K562 (cell line): ENCODE data around the gene CAMK2G. TPM values are rescaled to one million over a fixed set of nuclear protein-coding genes. Genes with fewer than 3 reads are reported as not detected.

ENCODE experiments used
- ARID3B ChIP-seq: fragments of 250-450 bp; sonication (Bioruptor Pico); IDR thresholded peaks from 2 replicates; pipeline ENCODE4 v1.4.0; 2020; ENCODE audit warnings: borderline replicate concordance
- CC2D1A ChIP-seq: fragments of 450-650 bp; IDR thresholded peaks from 2 replicates; pipeline ENCODE4 v1.6.1; 2017; ENCODE audit warnings: mild to moderate bottlenecking
- CREB1 ChIP-seq, 2 experiments: sonication (generic) in 1 of 2; formaldehyde crosslinking in 1 of 2; IDR thresholded peaks; 2 replicates each; pipeline versions ENCODE4 v1.6.1 to v1.8.0; 2012 to 2022; ENCODE audit warnings: inconsistent platforms in 1 of 2, mild to moderate bottlenecking in 1 of 2, missing genetic modification reagents in 1 of 2, moderate library complexity in 1 of 2
- FOSL1 ChIP-seq: fragments of 200-800 bp; sonication (Bioruptor generic); conservative IDR thresholded peaks from 2 replicates; pipeline ENCODE4 v1.6.1; 2016; ENCODE audit warnings: missing genetic modification characterization, missing compliant biosample characterization
- MNT ChIP-seq, 2 experiments: fragments of 450-650 bp; conservative IDR thresholded peaks; 2 replicates each; pipeline ENCODE4 v1.6.1; 2017; ENCODE audit warnings: mild to moderate bottlenecking in 2 of 2, moderate library complexity in 2 of 2
- NCOA1 ChIP-seq: fragments of 450-650 bp; IDR thresholded peaks from 2 replicates; pipeline ENCODE4 v1.6.1; 2016; ENCODE audit warnings: low read depth
- PBX2 ChIP-seq, 2 experiments: IDR thresholded peaks in 1 of 2; conservative IDR thresholded peaks in 1 of 2; 2 replicates each; pipeline ENCODE4 v1.6.1; 2016; ENCODE audit warnings: low read depth in 2 of 2, mild to moderate bottlenecking in 1 of 2, missing compliant biosample characterization in 1 of 2, missing genetic modification characterization in 1 of 2, moderate library complexity in 1 of 2
- SIN3B ChIP-seq: fragments of 450-650 bp; IDR thresholded peaks from 2 replicates; pipeline ENCODE4 v1.6.1; 2017; ENCODE audit warnings: low read depth, mild to moderate bottlenecking, moderate library complexity
- SMARCC2 ChIP-seq: fragments of 450-650 bp; IDR thresholded peaks from 2 replicates; pipeline ENCODE4 v1.6.1; 2017; ENCODE audit warnings: antibody characterized with exemption, moderate library complexity, mild to moderate bottlenecking, low read depth
- THAP12 ChIP-seq: fragments of 250-450 bp; sonication (Bioruptor Pico); IDR thresholded peaks from 2 replicates; pipeline ENCODE4 v1.9.0; 2021; ENCODE audit warnings: mild to moderate bottlenecking, inconsistent platforms
- XRCC3 ChIP-seq: fragments of 450-650 bp; IDR thresholded peaks from 2 replicates; pipeline ENCODE4 v1.6.1; 2017; ENCODE audit warnings: mild to moderate bottlenecking, moderate library complexity
- YY1 ChIP-seq, 3 experiments: IDR thresholded peaks; 2 replicates each; pipeline ENCODE4 v1.6.1; 2011; ENCODE audit warnings: low read length in 2 of 3, mild to moderate bottlenecking in 2 of 3, moderate library complexity in 2 of 3, borderline replicate concordance in 1 of 3, control low read depth in 1 of 3, low read depth in 1 of 3; ENCODE audit not compliant: insufficient read depth in 3 of 3, insufficient replicate concordance in 2 of 3, control insufficient read depth in 1 of 3, insufficient read length in 1 of 3; ENCODE audit errors: extremely low read depth in 1 of 3
- ZBTB43 ChIP-seq: sonication (generic); formaldehyde crosslinking; IDR thresholded peaks from 2 replicates; pipeline ENCODE4 v1.8.0; 2023; ENCODE audit warnings: mild to moderate bottlenecking, missing genetic modification reagents
- ZNF589 ChIP-seq: fragments of 200-800 bp; sonication (Bioruptor generic); IDR thresholded peaks from 2 replicates; pipeline ENCODE4 v1.6.1; 2016; ENCODE audit warnings: low read depth, missing genetic modification characterization, missing compliant biosample characterization
- ZNF785 ChIP-seq: fragments of 250-450 bp; sonication (Bioruptor Pico); IDR thresholded peaks from 2 replicates; pipeline ENCODE4 v1.4.0; 2020; ENCODE audit warnings: mild to moderate bottlenecking
- ZSCAN32 ChIP-seq: fragments of 450-650 bp; formaldehyde crosslinking; IDR thresholded peaks from 2 replicates; pipeline ENCODE4 v1.4.0; 2020; ENCODE audit warnings: mild to moderate bottlenecking, moderate library complexity
- polyA plus RNA-seq, 8 experiments: library from polyadenylated mRNA; depleted of rRNA in 4 of 8; stranded (reverse) in 5 of 8; unstranded in 3 of 8; fragments of >200 nt; fragmentation: Nextera tagmentation in 2 of 8; fragmentation: Illumina TruSeq in 1 of 8; extraction: Ambion mirVana in 2 of 8; extraction: Trizol in 1 of 8; gene quantifications; 2 replicates each; pipeline versions ENCODE4 v1.2.1 to v1.2.3, GENCODE V29; 2011 to 2014; ENCODE audit warnings: inconsistent platforms in 1 of 8, missing spikeins in 1 of 8
- total RNA-seq, 7 experiments: library from RNA; depleted of rRNA in 6 of 7; stranded (reverse); fragments of >200 nt in 6 of 7; fragmentation: Illumina TruSeq in 2 of 7; extraction: Trizol in 2 of 7; gene quantifications; 2 replicates each; pipeline versions ENCODE4 v1.2.1 to v1.2.3, GENCODE V29; 2011 to 2021; ENCODE audit warnings: low replicate concordance in 1 of 7

The CAMK2G gene
- total and polyA plus RNA-seq, 9 of the 15 experiments (the other 6 are each of a cell fraction or from before 2014, with no cell fraction given), result 9.0 to 37.9 (median 32.6) TPM

GRCh38 chr10:73908853-73909539 lies 34.6 kb upstream of the CAMK2G start (continued):
- TF ChIP-seq ARID3B (CRISPR knock-in tag) (no peak), ZSCAN32 (CRISPR knock-in tag) (no peak), NCOA1 (peak; percentile 74), YY1 (IDR thresholded peaks at IDR 0.05; ENCODE audit: borderline replicate concordance in 1 of 3, control insufficient read depth in 1 of 3, extremely low read depth in 1 of 3, insufficient read depth in 3 of 3, insufficient read length in 1 of 3, insufficient replicate concordance in 2 of 3, low read depth in 1 of 3, low read length in 2 of 3) (no peak), CREB1 (IDR thresholded peaks at IDR 0.05) (peak; percentile 41; the same call in 1 of the 2 replicates), CREB1 (CRISPR knock-in tag; IDR thresholded peaks at IDR 0.05) (no peak; the same call in 1 of the 2 replicates), ZBTB43 (CRISPR knock-in tag) (no peak), CC2D1A (peak; percentile 45), SIN3B (no peak), PBX2 (CRISPR knock-in tag; IDR thresholded peaks at IDR 0.05; ENCODE audit: low read depth) (no peak), PBX2 (tag; conservative IDR thresholded peaks at IDR 0.05; ENCODE audit: low read depth) (peak; percentile 70), ZNF589 (CRISPR knock-in tag) (0 out of 2 replicates have a peak, but pooled peaks have one; percentile 62), FOSL1 (tag) (peak; percentile 86), ZNF785 (no peak), THAP12 (CRISPR knock-in tag) (no peak), SMARCC2 (no peak), XRCC3 (no peak), MNT (conservative IDR thresholded peaks at IDR 0.05) (peak in 1 of 2 experiments; percentile 56; a peak in 2 of 4 replicates)
